RPMI7951 (cell line): ENCODE results near the gene SERPINA1. TPM values are rescaled to one million over a fixed set of nuclear protein-coding genes. Genes with fewer than 3 reads are reported as not detected.

Experiments
- DNase-seq: peaks from one replicate; pipeline ENCODE4 v3.0.0-alpha.2; 2012; ENCODE audit warnings: low read depth
- total RNA-seq: library from RNA; depleted of rRNA; stranded (reverse); fragments of >200 nt; shearing (Covaris generic); gene quantifications from 2 replicates; pipeline ENCODE4 v1.2.3, GENCODE V29; 2014

Gene SERPINA1
- total RNA-seq, 1 experiment from 2014 or later: 0.12 TPM

GRCh38 chr14:94346065-94346786, 42.2 kb downstream of the SERPINA1 start:
- DNase-seq: peak; percentile 79

- peak; percentile 97 for DNase-seq
Measured at GRCh38 chr14:94345344-94346064, 42.9 kb downstream of the SERPINA1 start.

- DNase-seq: no peak
Measured at GRCh38 chr14:94344389-94344788, 44.0 kb downstream of the SERPINA1 start.

GRCh38 chr14:94343238-94344005, 45.0 kb downstream of the SERPINA1 start:
- DNase-seq: no peak

GRCh38 chr14:94342334-94342934, 46.0 kb downstream of the SERPINA1 start:
- peak; percentile 99 for DNase-seq

- DNase-seq: peak; percentile 63
Measured at GRCh38 chr14:94341656-94342333, 46.6 kb downstream of the SERPINA1 start.

GRCh38 chr14:94340533-94340932, 47.9 kb downstream of the SERPINA1 start:
- DNase-seq: no peak

- DNase-seq: no peak
Measured at GRCh38 chr14:94338023-94338422, 50.4 kb downstream of the SERPINA1 start.

GRCh38 chr14:94337274-94337673, 51.1 kb downstream of the SERPINA1 start:
- DNase-seq: peak; percentile 56

- DNase-seq: peak; percentile 20
Measured at GRCh38 chr14:94334872-94335271, 53.5 kb downstream of the SERPINA1 start.

GRCh38 chr14:94332587-94332986, 55.8 kb downstream of the SERPINA1 start:
- no peak for DNase-seq

- DNase-seq: no peak
Measured at GRCh38 chr14:94332063-94332583, 56.3 kb downstream of the SERPINA1 start.

- DNase-seq: no peak
Measured at GRCh38 chr14:94331462-94331861, 56.9 kb downstream of the SERPINA1 start.

- no peak for DNase-seq
Measured at GRCh38 chr14:94330857-94331256, 57.5 kb downstream of the SERPINA1 start.

- DNase-seq: no peak
Measured at GRCh38 chr14:94330432-94330831, 58.0 kb downstream of the SERPINA1 start.

GRCh38 chr14:94329857-94330256, 58.5 kb downstream of the SERPINA1 start:
- DNase-seq: no peak

GRCh38 chr14:94328196-94328595, 60.2 kb downstream of the SERPINA1 start:
- no peak for DNase-seq
